Activated CD4-positive, alpha-beta T cell treated with anti-CD3 and anti-CD28 coated beads for 48 hours (primary cell): ENCODE results near the gene CPE.

Source experiments
- DNase-seq: peaks from one replicate; pipeline ENCODE4 v3.0.0-alpha.2; 2020

Gene CPE

DNA sequence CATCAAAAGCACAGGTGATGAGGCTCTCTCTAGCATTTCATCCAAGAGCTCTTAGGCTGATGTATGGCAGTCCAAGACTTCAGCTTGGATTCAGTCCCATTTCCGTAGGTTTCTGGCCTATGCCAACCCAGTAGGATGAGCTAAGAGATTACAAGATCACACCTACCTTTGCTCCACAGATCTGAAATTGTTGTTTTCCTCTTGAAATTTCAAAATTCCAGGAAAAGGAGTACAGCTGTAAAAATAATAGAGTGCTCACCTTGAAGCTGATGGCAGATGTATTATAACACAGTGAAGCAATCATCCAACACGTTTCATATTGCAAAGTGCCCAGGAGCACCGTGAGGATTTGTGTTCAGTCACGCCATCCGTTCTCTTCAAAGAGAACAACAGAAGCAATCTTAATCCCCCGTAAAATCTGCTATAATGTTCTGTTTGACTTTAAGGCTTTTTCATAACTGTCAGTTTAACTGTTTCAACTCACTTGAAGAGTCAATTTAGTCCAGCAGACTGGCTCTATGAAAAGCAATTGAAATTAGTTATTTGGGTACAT, 137.5 kb downstream of the CPE start:
- no peak for DNase-seq

DNA sequence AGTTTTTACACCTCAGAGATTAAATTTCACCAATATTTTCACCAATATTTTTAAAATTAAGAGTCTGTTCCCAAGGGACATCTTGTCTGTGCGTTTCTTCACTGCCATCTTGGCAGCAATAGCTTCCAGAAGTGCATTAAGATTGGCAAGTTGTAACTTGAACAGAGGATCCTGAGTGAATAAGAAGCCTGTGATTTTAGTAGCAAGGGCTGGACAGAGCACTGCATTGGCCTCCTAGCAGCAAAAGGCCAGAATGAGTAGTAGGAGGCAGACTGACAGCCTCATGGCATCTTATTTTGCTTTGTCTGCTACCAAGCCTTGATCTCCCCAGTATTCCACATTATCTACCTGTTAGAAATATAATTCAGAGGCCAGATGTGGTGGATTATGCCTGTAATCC, 138.4 kb downstream of the CPE start:
- no peak for DNase-seq

DNA sequence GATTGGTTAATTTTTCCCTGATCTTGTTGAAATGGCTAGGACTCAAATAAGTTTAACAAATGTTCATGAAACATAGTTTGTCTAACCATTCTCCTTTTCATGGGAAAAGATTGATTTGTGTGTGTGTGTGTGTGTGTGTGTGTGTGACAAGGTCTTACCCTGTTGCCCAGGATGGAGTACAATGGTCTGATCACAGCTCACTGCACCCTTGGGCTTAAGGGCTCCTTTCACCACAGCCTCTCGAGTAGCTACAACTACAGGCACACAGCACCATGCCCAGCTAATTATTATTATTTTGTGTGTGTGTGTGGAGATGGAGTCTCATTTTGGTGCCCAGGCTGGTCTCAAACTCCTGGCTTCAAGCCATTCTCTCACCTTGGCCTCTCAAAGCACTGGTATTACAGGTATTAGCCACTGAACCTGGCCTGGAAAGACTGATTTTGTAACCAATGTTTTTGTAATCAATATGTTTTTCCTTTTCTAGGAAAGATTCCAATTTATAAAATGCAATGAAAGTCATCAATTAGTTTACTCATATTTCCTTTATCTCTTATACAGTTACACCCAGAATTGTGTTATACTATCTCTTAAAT, 139.3 kb downstream of the CPE start:
- no peak for DNase-seq

DNA sequence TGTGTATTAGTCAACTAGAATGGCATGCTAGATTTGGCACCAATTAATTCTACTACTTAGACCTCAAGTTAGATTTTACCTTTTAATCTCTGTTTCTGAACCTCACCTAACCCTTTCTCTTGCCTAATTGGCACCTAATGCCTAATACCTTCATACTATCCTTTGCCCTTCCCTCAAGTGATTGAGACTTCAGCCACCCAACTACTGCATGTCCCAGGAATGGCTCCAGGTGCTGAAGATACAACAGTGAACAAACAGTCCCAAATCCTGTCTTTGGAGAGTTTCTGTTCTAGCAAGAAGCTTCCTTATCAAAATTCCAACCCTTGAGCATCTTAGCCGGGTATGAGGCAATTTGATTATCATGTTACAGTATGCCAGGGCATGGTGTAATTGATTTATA, 139.9 kb downstream of the CPE start:
- DNase-seq, result no peak

DNA sequence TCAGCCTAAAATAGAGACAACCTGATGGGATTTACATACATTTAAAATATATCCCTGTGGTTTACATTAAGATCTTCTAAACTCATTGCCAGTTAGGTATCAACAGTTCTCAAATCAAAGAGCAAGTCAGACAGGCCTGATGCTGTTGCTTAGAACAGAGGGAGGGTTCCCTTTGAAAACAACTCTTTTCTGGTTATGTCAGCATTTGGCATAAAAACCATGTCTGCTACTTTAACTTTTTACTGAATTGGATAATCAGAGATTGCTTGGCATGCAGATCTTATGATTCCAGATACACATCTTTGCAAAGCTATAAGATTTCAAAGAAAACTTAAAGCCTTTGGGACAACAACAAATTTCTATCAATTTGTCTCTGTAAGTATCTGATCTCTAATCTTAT, 140.8 kb downstream of the CPE start:
- DNase-seq, result no peak

DNA sequence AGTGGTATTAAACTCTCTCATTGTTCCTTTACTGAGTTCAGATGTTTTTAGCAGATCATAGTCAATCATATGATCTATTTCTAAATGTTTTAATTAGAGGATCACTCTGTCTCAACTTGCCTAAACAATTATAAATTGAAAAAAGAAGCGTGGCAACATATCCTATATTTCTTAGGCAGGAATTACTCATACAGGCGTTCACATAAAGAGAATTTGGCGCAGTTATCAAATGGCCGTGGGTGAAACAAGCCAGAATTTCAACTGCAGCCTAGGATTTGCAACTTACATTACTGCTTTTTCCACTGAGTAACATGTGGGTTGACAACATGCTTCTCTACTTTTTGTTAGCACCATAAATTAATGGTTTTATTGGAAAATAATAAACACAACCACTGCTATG, 141.3 kb downstream of the CPE start:
- no peak for DNase-seq

DNA sequence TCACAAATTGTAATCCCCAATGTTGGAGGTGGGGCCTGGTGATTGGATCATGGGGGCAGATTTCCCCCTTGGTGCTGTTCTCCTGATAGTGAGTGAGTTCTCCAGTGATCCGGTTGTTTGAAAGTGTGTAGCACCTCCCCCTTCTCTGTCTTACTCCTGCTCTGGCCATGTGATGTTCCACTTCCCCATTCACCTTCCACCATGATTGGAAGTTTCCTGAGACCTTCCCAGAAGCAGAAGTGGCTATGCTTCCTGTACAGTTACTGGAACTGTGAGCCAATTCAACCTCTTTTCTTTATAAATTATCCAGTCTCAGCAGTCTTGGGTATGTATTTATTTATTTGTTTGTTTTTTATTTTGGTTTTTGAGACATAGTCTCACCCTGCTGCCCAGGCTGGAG, 143.2 kb downstream of the CPE start:
- DNase-seq, result no peak

DNA sequence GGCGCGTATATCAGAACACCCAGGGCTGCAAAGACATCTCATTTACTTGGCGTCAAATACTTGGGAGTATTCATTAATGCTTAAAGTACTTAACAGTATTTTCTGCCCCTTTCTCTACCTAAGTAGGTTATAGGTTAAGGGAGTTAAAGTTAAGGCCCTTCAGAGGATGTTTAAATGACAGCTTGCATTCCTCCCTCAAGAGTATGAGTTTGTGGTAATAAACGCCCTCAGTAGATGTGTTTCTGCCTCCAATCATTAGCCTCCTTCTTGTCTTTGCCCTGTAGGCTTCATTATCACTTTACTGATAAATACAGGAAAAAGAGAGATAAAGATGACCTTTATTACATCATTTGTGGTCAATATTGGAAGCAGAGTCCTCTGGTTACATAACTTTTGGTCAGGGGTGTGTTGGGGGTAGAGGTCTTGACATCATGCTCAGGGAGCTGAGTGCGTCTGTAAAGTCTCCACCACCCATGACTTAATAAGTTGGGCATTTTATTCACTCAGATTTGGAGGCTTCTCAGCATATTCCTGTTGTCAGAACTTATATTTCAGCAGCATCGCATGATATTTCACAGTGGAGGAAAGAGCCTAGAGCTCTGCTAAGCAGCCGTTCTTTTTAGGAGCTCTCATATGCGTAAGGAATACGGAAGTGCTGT, 145.9 kb downstream of the CPE start:
- DNase-seq, result no peak

DNA sequence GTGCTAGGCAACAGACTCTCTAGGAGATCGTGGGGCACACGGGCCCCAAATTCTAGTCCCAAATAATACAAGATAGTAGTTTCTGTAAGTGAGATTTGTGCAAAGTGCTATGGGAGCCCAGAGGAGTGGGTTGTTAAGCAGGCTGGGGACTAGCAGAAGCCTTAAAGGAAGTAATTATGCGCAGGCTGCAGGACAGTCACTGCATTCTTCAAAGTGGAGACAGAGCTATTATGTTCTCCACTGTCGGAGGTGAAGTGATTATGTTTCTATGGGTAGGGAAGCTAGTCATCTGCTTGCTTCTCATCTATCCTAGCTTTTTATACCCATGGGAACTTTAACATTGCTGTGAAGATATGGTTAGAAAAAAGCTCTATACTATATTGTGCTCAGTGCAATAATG, 154.2 kb downstream of the CPE start:
- DNase-seq, result no peak

DNA sequence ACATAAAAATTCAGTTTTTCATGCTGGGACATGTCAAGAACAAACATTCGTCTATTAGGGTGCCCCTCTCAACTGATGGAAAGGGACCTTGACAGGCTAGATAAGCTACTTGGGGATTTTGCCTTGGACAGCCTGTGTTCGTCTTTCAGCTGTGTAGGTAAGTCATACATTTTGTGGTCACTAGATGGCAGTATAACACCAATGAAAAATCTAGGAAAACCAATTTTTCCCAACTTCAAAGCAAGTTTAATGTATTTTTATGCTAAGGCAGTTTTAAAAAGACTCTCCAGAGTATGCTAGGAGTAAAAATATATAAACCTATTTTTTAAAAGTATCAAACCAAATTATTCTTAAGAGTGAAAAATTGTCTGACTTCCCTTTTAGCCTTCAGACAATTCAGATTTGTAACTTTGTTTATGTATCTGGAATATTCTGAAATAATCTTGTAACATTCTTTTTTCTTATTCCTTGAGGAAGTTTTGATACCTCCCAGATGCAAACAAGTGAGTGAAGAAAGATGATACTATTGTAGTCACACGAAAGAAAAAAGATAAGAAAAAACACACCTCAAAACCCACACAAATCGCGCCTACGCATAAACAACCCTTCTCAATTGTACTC, 158.3 kb downstream of the CPE start:
- no peak for DNase-seq

DNA sequence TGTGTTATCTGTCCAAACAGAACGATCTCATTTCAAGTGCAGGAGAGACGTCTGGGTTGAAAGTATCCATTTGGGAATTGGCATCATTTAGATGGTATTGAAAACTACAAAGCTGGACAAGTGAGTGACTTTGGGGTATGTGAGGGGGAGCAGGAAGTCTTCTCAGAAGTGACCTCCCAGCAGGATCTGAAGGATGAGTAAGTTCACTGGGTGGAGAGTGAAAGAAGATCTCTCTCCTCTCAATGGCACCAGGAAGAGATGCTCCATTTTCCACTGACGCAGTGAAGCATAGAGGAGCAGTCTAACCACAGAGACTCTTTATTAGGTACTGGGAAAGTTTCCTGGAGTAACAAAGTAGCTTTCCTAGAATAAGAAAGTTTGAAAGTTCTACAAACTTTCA, 161.0 kb downstream of the CPE start:
- DNase-seq, result no peak

DNA sequence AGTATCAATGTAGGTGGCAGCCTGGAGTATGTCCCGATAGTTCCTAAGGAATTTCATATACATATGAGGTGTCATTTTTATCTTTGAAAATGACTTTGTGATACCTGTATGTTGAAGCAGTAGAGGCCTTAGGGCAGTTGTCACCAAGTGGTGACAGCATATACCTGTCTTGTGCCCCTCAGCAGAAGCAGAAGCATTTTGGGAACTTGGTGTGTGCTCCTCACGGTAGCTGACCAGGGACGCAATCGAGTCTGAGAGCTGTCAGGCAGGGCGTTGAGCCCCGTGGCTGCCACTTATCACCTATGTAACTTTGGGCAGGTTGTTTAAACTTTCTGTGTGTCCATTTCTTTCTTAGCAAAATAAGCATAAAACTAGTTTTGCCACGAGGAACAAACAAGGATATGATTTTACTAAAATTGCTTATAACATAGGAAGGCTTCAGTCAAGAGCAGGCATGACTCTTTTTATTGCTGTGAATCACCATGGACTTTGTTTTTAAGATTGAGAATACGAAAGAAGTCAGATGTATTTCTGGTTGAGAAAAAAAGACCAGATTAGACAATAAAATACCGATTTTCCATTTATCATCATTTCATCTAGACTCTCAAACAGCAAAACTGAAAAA, 161.5 kb downstream of the CPE start:
- DNase-seq, result no peak

DNA sequence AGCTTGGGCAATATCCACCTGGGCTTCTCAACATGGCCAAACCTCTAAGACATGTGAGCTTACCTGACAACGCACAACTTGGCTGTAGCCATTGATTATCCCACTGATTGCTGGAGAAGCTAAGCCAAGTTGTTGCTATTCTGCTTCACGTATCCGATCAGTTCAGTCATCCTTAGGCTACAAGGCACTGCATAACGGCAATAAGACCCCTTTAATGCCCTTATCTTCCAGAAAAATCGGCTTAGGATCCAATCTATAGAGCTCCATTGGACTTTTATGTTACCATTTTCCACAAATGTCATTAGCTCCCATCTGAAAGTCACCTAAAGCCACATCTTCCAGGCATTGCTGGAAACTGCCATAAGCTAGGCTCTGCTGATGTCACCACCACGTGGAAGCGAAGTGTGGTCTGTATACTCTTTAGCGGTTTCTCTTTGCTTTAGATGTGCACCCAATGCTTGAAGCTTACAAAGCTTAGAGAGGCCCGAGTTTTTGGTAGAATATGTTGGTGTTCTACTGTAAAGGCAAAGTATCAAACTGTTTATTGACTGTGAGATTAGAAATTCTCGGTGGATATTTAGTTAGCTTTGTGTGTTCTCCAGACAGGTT, 163.1 kb downstream of the CPE start:
- DNase-seq, result peak; percentile 11

DNA sequence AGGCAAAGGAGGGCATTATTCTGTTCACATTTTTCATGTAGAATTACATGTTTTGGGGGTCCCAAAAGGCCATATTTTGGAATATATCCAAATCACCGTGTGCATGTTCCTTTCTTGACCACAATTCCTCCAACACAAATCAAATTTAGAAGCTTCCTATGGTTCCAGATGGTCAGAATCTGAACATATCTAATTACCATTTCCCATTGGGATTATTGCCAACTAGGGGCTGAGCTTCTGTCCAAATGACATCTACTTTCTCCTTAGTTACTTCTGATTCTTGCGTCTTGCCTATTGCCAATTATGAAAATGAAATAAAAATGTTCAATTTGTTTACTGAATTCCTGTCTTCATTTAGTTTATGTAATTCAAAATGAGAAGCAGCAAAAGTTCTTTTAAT, 163.7 kb downstream of the CPE start:
- DNase-seq, result no peak
